ENCODE data around the gene PRR14.
"Not testable (repeated sequence)": the region's sequence is repeated elsewhere in the genome, so short reads cannot be mapped to it uniquely, and the experiment has no call there.

PRR14 gene

DNA sequence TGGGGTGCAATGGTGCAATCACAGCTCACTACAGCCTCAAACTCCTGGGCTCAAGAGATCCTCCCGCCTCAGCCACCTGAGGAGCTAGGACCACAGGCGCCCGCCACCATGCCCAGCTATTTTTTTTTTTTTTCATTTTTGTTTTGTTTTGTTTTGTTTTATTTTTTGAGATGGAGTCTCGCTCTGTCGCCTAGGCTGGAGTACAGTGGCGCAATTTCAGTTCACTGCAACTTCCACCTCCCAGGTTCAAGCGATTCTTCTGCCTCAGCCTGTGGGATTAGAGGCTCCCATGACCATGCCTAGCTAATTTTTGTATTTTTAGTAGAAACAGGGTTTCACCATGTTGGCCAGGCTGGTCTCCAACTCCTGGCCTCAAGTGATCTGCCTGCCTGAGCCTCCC is 18.3 kb upstream of the PRR14 start:
- not testable (repeated sequence) for DNase-seq (ENCODE audit: low spot score)

DNA sequence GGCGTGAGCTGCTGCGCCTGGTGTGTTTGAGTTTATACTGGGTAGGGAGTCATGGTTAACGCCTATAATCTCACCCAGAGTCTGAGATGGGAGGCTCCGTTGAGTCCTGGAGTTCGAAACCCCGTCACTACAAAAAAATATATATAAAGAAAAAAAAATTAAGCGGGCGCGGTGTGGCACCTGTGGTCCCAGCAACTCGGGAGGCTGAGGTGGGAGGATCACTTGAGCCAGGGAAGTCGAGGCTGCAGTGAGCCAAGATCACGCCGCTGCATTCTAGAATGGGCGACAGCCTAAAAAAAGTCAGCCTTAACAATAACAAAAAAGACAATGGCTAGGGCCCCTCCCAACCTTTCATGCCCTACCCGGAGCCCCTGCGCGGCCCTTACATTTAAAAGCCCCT is 17.2 kb upstream of the PRR14 start:
- DNase-seq (ENCODE audit: low spot score): no peak

DNA sequence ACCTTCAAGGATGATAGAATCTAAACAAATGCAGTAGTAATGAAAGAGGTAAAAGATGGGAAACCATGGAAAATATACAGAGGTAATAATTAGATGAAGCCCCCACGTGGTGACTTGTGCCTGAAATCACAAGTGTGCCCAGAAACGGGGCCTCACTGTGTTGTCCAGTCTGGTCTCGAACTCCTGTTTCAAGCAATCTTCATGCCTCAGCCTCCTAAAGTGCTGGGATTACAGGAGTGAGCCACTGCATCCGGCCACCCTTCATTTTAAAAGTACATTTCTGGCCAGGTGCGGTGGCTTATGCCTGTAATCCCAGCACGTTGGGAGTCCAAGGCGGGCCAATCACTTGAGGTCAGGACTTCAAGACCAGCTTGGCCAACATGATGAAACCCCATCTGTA is 14.2 kb upstream of the PRR14 start:
- DNase-seq (ENCODE audit: low spot score): no peak

DNA sequence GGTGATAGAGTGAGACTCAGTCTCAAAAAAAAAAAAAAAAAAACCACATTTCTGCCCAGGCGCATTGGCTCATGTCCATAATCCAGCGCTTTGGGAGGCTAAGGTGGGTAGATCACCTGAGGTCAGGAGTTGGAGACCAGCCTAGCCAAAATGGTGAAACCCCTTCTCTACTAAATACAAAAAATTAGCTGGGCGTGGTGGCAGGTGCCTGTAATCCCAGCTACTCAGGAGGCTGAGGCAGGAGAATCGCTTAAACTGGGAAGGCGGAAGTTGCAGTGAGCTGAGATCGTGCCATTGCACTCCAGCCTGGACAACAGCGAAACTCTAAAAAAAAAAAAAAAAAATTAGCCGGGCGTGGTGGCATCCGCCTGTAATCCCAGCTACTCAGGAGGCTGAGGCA is 13.6 kb upstream of the PRR14 start:
- not testable (repeated sequence) for DNase-seq (ENCODE audit: low spot score)

DNA sequence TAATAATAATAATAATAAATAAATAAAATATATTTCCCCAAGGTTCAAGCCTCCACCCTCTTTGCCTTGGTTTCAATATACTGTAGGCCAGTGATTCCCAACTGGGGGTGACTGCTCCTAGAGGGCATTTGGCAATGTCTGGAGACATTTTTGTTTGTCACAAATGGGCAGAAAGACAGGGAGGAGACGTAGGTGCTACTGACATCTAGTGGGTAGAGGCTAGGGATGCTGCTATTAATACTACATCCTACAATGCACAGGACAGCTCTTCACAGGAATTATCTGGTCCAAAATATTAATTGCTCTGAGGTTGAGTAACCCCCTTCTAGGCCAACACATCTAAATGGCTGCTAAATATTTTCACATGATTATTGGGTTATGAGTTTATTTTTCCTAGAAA is 12.8 kb upstream of the PRR14 start:
- DNase-seq (ENCODE audit: low spot score): peak; percentile 75

DNA sequence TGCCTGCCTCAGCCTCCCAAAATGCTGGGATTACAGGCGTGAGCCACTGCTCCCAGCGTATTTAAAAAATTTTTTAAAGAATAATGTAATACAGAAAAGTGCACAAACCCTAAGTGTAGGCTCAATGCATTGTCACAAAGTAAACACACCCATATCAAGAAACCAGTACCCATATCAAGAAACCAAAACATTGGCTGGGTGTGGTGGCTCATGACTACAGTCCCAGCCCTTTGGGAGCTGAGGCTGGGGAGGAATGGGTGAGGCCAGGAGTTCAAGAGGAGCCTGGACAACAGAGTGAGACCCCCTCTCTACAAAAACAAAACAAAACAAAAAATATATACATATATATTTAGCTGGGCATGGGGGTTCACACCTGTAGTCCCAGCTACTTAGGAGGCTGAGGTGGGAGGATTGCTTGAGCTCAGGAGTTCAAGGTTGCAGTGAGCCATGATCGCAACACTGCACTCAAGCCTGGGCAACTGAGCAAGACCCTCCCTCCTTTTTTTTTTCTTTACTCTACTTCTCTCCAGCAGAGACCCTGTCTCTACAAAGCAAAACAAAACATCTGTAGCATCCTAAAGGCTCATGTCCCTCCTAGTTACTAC is 9.3 kb upstream of the PRR14 start:
- no peak for DNase-seq (ENCODE audit: low spot score)

DNA sequence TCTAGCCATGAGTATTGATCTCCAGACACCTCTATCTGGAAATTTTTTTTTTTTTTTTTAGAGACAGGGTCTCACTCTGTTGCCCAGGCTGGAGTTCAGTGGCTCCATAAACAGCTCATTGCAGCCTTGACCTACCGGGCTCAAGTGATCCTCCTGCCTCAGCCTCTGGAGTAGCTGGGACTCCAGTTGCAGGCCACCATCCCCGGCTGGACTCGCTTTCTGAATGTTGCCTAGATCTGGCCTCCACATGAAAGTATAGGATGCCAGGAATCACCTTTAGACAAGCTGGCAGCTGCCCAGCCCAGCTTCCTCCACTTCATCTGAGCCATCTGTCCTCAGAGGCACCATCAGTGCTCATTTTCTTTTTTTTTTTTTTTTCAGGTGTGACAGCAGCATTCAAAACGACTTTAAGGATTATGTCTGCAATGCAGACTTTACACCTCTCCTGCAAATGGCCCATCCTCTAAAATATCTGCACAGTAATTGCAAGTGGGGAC is 6.4 kb upstream of the PRR14 start:
- no peak for DNase-seq (ENCODE audit: low spot score)

DNA sequence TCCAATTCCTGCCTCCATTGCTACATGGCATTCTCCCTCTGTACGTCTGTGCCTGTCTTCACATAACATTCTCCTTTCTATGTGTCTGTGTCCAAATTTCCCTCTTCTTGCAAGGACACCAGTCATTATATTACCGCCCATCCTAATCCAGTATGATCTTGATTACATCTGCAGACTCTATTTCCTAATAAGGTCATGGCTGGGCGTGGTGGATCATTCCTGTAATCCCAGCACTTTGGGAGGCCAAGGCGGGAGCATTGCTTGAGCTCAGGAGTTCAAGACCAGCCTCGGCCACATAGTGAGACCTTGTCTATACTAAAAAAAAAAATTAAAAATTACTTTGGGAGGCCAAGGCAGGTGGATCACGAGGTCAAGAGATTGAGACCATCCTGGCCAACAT is 5.0 kb upstream of the PRR14 start:
- DNase-seq (ENCODE audit: low spot score): no peak

DNA sequence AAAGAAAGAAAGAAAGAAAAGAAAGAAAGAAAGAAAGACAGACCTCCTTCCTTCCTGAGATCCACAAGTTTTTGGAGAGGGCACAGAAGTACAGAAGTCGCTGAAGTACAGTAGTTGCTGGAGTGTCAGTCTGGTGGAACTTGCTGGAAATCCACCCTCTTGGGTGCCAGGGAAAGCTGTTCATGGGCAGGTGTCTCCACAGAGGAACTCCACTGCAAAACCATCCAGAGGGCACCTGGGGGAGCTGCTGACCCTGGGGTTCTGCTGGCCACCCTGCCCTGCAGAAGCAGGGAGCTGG is 3.5 kb upstream of the PRR14 start:
- no peak for DNase-seq (ENCODE audit: low spot score)

DNA sequence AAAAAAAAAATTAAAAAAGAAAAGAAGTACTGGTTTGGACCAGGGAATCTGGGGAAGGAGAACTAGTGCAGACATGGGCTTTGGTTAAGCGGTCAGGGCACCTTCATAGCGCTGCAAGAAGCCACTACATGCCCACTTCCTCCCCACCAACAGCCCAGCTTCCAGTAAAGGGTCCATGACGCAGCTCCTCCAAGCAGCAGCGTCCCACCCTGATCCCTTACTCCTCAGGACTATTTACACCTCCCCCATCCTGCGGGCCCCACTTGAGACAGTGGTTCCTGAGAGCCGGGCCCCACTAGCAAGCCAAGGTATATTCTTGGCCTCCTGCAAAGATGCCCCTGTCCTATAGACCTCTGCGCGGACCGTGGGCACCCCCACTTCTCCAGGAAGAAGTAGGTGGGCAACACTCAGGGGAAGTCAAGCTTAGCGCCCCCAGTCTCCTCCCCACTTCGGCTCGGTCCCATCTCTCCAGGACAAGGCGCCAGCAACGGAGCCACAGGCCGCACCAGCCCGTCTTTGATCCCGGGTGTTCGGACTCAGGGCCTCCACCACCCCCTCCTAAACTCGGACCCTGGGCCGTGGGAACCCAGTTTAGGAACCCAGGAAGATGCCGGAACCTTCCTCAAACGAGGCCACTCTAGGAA is 913 bp upstream of the PRR14 start:
- no peak for DNase-seq (ENCODE audit: low spot score)

DNA sequence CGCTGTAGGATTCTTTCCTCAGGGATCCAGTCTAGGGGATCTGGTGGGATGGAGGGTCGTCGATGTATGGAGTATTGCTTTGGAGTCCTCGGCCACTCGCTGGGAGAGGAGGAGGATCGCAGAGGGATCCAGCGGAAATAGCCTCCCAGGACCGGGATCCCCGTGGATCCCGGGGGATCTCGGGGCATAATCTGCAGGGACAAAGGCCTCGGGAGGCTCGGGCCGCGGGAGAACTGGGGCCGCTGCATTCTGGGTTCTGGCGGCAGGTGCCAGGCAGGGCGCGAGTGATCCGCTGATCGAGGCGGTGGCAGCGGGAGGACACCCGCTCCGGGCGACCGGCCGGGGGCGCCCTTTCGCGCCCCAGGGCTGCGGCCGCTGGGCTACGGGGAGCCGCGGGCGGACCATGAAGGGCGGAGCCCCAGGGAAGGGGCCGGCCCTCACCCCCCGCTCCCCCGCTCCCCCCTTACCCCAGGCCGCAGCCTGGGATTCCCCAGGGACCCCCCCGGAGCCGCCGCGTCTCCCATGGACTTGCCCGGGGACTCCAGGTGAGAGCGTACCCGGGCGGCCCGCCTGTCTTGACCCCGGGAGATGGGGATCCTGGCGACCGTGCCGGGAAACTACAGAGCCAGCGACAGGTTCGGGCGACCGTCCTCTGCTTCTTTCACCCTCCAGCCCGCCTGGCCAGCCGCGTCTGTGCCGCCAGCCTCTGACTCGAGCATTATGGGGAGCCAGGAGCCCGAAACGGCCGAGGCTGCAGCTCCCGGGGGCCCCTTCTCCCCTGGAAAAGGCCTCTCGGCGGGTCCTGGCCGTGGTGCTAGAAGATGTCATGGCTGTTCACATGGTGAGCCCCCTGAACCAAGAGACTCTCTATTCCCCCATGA is 604 bp downstream of the PRR14 start:
- DNase-seq (ENCODE audit: low spot score): peak; percentile 82

DNA sequence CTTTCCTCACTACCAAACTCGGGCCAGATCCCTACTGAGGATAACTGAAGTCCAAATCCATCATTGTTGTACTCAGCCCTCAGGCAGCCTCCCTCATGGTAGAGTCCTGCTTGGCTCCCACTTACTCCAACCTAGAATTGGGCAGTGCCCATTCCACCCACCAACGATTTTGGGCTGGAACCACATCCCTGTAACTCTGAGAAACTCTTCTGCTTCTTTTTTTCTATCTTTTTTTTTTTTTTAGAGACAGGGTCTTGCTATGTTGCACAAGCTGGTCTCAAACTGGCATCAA is 1.2 kb downstream of the PRR14 start:
- DNase-seq (ENCODE audit: low spot score): no peak

DNA sequence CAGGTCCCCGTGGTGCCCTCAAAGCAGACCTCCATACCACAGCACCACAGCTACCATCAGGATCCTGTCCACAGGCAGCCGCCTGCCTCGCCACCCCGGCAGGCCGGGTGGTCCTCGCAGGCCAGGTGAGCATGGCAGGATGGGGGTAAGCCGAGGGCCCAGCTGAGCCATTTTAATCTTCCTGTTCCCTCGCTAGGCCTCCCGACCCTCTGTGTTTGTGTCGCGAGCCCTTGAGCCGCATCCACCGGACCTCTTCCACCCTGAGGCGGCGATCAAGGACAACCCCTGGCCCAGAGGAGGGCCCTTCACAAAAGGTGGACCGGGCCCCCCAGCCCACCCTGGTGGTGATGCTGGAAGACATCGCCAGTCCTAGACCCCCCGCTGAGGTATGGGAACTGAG is 2.0 kb downstream of the PRR14 start:
- DNase-seq (ENCODE audit: low spot score): no peak

DNA sequence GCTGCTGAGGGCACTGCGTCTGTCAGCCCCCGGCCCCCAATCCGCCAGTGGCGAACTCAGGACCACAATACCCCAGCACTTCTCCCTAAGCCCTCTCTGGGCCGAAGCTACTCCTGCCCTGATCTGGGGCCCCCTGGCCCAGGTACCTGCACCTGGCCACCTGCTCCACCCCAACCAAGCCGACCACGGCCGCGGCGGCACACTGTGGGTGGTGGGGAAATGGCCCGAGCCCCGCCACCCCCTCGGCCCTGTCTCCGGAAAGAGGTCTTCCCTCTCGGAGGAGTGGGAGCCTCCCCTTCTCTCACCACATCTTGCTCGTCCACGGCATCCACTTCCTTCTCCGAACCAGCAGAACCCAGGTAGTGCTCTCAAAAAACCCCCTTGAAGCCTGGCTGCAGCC is 4.1 kb downstream of the PRR14 start:
- no peak for DNase-seq (ENCODE audit: low spot score)

DNA sequence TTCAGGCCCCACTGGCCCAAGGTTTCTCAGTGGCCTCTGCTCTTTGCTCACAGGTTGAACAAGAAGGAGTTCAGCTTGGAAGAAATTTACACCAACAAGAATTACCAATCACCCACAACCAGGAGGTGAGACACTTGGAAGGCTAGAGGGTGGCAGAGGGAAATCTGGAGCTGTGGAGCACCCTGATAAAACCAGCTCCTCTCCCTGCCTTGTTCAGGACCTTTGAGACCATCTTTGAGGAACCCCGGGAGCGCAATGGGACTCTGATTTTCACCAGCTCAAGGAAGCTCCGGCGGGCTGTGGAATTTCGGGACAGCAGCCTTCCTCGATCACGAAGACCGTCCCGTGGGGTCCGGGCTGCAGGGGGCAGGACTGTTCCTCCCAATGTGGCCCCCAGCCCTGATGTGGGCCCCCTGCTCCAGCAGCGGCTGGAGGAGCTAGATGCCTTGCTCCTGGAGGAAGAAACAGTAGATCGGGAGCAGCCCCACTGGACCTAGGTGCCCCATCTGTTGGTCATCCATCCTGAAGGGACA is 5.1 kb downstream of the PRR14 start:
- DNase-seq (ENCODE audit: low spot score): no peak

DNA sequence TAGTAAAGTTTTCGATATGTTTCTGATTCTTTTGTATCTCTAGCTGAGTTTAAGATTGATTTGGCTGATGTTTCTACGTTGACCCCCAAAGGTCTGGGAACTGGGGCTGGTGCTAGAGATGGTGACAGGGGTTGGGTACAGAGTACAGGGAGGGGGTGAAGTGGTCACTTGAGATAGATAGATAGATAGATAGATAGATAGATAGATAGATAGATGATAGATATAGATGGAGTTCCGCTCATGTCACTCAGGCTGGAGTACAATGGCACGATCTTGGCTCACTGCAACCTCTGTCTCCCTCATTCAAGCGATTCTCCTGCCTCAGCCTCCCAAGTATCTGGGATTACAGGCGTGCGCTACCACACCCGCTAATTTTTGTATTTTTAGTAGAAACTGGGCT is 5.6 kb downstream of the PRR14 start:
- no peak for DNase-seq (ENCODE audit: low spot score)

DNA sequence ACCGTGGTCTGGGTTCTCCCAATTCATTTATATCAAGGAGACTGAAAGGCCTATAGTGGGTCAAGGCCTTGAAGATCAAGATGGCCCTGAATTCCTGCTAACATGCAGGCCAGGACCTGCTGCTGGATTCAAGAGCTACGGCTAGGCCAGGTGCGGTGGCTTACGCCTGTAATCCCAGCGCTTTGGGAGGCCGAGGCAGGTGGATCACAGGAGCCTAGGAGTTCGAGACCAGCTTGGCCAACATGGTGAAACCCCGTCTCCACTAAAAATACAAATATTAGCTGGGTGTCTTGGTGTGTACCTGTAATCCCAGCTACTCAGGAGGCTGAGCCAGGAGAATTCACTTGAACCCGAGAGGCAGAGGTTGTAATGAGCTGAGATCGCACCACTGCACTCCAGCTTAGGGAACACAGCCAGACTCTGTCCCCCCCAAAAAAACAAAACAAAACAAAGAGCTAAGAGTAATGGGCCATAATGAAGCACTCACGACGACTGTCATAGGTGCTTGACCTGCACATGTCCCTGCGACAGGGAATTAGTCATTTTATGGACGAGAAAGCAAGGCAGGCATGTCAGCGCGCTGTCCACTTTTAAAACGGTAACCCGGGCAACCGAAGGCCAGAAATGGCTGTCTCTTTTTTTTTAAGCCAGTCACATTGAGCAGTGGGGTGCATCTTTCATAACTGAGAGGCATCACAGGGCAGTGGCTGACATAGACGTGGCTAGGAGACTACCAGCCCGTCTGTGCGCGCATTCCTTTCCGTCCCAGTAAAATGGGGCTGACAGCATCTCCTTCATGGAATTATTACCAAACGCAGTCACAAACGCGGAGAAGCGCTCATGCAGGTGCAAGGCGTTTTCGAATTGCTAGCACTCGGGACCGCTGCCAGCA is 6.5 kb downstream of the PRR14 start:
- DNase-seq (ENCODE audit: low spot score): no peak

DNA sequence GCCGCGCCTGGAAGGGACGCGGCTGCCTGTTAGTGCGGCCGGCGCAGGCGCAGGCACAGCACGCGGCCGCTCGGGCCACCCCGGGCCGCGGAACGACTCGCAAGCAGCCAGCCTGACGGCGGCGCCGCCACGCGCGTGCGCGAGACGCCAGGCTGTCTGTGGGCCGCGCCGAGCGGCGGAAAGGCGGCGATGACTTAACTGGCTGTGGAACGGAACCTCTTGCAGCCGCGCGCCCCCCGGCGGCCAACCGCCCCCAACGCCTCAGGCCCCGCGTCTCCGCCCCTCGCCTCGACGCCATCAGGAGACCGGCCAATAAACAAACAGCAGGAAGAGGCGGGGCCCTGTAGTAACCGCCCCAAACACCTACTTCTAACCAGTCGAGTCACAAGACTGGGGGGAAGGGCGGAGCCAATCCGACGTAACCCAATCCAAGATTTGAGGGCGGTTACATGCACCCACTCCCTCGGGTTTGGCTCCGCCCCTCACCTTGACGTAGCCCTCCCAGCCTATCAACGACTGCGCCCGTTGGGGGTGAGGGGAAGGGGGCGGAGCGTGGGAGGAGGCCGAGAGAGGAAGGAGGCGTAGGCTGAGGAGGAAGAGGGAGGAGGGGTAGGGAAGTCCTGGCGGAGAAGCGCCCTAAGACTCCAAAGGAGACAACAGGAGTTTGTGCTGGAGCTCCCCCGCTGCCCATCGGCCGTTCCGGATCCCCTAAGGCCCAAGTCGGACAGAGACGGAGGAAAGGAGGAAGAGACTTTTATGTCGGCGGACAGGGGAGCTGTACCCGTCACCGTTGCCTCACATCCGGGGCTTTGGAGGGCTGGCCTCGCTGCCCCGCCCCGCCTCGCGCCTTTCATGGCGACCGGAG is 7.3 kb downstream of the PRR14 start, which contains the start of gene FBRS:
TSS of gene FBRS (plus strand) at position 566 of the 865 bp plus-strand sequence. CDS start 1,088 bp downstream, outside the sequence.
- peak; percentile 100 for DNase-seq (ENCODE audit: low spot score)

DNA sequence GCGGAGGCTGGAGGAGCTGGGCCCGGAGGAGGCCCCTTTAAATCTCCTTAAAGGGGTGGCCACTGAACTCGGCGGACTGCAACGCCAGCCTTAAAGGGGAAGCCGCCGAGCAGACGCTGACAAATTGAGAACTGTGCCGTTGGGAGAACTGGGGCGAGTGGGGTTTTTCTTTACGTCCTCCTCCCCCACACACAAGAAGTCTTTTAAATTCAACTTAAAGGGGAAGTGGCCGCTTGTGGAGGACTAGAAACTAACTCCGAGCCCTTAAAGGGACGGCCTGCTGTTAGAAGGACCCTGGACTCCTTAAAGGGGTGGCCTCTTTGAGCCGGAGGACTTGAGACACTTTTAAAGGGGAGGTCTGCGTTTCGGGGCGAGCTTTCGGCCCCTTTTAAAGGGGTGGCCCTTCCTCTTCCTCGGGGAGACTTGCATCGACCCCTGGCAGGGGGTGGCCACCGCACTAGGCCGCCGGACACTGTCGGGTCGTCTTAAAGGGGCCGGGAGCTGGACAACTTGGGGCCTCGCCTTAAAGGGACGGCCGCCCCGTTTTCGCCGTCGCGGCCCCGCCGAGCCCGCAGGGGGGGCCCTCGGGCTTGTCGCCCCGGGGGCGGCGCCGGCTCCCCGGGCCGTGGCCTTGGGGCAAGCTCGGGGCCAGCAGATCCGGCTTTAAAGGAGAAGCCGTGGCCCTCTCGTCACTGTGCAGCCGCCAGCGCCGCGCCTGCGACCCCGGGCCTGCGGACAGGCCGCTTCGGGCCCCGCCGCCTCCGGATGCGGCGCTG is 8.2 kb downstream of the PRR14 start:
- DNase-seq (ENCODE audit: low spot score): peak; percentile 97

Measured in hematopoietic multipotent progenitor cell treated with erythropoietin and hydrocortisone succinate and interleukin-3 and kit ligand, for 17 days (in vitro differentiated cells).